LNCAP (cell line): Measurements from ENCODE around the gene PF4V1.

Source experiments
- TF ChIP-seq, protein P1 (sequence below): fragments of 450-650 bp; IDR thresholded peaks from 2 replicates; pipeline ENCODE4 v1.5.1; 2017; ENCODE audit warnings: mild to moderate bottlenecking

PF4V1 gene

GRCh38 chr4:73822389-73822788 is 30.7 kb upstream of the PF4V1 start:
- TF ChIP-seq, protein P1, sequence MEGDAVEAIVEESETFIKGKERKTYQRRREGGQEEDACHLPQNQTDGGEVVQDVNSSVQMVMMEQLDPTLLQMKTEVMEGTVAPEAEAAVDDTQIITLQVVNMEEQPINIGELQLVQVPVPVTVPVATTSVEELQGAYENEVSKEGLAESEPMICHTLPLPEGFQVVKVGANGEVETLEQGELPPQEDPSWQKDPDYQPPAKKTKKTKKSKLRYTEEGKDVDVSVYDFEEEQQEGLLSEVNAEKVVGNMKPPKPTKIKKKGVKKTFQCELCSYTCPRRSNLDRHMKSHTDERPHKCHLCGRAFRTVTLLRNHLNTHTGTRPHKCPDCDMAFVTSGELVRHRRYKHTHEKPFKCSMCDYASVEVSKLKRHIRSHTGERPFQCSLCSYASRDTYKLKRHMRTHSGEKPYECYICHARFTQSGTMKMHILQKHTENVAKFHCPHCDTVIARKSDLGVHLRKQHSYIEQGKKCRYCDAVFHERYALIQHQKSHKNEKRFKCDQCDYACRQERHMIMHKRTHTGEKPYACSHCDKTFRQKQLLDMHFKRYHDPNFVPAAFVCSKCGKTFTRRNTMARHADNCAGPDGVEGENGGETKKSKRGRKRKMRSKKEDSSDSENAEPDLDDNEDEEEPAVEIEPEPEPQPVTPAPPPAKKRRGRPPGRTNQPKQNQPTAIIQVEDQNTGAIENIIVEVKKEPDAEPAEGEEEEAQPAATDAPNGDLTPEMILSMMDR = no peak

GRCh38 chr4:73822812-73823504 is 30.1 kb upstream of the PF4V1 start:
- TF ChIP-seq, protein P1 = no peak

- TF ChIP-seq, protein P1 = no peak
Observed at GRCh38 chr4:73823760-73824159, 29.3 kb upstream of the PF4V1 start.

DNA sequence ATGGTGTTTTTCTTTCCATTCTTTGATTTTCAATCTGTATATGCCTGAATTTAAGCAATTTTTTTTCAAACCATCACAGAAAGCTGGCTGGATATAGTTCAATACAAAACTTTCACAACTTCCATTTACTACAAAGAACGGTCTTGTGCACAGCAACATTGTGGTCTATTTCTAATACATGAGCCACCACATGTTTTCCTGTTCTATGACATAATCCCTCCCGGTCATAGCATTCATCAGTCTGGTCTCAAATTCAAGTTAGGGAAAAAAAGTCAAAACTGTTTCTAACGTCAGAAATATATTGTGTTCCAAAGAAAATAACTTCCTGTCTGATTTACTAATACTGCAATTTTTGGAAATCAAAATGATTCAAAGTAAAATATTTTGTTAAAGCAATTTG is 24.1 kb upstream of the PF4V1 start:
- TF ChIP-seq, protein P1 = no peak

DNA sequence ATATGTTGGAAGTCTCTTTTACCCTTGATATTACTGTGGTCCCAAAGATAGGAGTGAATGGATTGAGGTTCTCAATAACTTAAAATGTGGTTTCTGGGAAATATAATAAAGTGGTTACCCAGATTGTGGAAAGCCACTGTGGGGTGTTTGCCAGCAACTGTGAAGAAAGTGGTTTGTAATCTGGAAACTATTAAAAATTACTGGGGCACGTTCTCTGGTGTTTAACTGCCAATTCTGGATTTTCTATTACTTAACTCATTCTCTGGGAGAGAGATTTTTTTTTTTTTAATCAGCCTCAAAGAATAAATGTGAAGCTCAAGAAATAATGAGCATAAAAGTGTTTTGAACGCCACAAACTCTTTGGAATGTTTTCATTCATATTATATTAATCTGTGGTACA is 21.5 kb upstream of the PF4V1 start:
- TF ChIP-seq, protein P1 = no peak

DNA sequence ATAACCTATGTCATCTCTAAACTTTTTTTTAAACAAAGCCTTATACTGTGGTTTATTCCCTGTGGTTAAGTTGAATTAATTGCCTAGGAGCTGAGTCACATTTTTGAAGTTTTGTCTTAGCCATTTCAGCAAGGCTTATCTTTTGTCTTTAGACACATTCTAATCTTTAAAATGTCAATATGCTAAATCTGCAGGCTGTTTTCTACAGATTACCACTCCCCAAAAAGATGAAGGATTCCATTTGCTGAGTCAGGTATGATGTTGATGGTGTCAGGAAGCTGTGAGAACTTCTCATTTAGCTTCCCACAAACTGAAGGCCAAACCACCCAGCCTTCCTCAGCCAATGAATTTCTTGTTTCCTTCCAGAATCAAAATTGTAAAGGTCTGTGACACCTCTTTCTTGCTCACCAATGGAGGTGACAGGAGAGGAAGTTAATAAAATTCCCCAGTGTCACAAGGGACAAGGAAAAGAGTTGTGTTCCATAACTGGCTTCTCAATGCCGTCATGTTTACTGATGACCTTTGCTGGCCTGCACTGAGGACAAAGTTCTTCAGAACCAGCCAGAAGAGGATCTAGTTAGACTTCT is 20.4 kb upstream of the PF4V1 start:
- TF ChIP-seq, protein P1 = no peak

DNA sequence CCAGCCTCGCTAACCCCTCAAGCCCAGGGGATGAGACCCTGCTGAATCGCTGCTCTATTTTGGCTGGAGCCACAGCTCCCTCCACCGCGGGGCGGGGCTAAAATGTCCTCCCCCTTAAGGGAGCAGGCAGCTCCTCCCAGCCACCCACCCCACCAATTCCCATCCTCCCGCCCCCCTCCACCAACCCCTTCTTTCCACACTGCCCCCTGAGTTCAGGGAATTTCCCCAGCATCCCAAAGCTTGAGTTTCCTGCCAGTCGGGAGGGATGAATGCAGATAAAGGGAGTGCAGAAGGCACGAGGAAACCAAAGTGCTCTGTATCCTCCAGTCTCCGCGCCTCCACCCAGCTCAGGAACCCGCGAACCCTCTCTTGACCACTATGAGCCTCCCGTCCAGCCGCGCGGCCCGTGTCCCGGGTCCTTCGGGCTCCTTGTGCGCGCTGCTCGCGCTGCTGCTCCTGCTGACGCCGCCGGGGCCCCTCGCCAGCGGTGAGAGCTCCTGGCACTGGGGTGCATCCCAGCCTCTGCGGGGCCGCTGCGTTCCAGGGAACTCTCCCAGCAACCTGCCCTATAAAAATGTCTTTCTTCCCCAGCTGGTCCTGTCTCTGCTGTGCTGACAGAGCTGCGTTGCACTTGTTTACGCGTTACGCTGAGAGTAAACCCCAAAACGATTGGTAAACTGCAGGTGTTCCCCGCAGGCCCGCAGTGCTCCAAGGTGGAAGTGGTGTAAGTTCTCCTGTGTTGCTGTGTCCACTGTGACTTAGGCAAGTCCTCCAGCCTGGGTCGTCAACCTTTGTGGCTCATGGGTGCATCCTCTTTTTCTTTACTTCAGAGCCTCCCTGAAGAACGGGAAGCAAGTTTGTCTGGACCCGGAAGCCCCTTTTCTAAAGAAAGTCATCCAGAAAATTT is 16.5 kb upstream of the PF4V1 start, which contains the start of gene CXCL6:
CXCL6 (plus strand) TSS at position 306 of the 907 bp plus-strand sequence; CDS start at position 379, 73 bp downstream.
- TF ChIP-seq, protein P1 = no peak
